HCT116 (cell line): ENCODE measurements around the gene MTA1. TPM values are rescaled to one million over a fixed set of nuclear protein-coding genes. Genes with fewer than 3 reads are reported as not detected.

Experiments used
- ATAC-seq: fragments of 200-7000 bp; cut with Tn5 transposase; 2 replicates; pipeline ENCODE4 v1.9.1; 2020; ENCODE audit warnings: mild to moderate bottlenecking, moderate library complexity
- BruUV-seq: library from RNA; stranded (reverse); fragments of 400-500 nt; replicated peaks from 2 replicates; lab custom pipeline; 2021; lab: Mats Ljungman, UMichigan
- CTCF ChIA-PET: fragments of 300-600 bp; sonication (Branson Sonifier 250); formaldehyde crosslinking; loops from one replicate; lab custom pipeline; 2021; ENCODE audit warnings: antibody characterized with exemption; lab: Charles Lee
- POLR2A ChIA-PET: fragments of 300-600, 350-600 bp; sonication (Branson Sonifier 250); formaldehyde crosslinking; loops from one replicate; lab custom pipeline; 2021; ENCODE audit warnings: antibody characterized with exemption; lab: Charles Lee
- RAD21 ChIA-PET, 2 experiments: fragments of 300-600 bp; sonication (Branson Sonifier 250); formaldehyde crosslinking; loops; one replicate each; lab custom pipeline; 2023; ENCODE audit warnings: low total read pairs in 2 of 2; ENCODE audit not compliant: uncharacterized antibody in 2 of 2, unreplicated experiment in 2 of 2, low non-redundant PET in 1 of 2; lab: Charles Lee
- DNase-seq: peaks from one replicate; pipeline ENCODE4 v3.0.0-alpha.2; 2010; ENCODE audit warnings: low read depth, low spot score
- H2AFZ ChIP-seq: fragments of 200-600 bp; shearing (Covaris generic), sonication (generic); 2 replicates; pipeline ENCODE4 v1.6.1; 2017; ENCODE audit warnings: low read depth, mixed run types, mixed read lengths, antibody characterized with exemption, low read length; ENCODE audit not compliant: poor library complexity, severe bottlenecking
- H3K27ac ChIP-seq: 2 replicates; pipeline ENCODE4 v1.5.1; 2012; ENCODE audit warnings: low read depth, low read length
- H3K27me3 ChIP-seq: fragments of 200-600 bp; sonication (generic); 2 replicates; pipeline ENCODE4 v1.6.1; 2016; ENCODE audit warnings: mixed run types, low read length, mixed read lengths; ENCODE audit not compliant: insufficient read depth
- H3K36me3 ChIP-seq, 2 experiments: fragments of 200-500 bp in 1 of 2; fragments of 200-600 bp in 1 of 2; sonication (Bioruptor generic) in 1 of 2; sonication (generic) in 1 of 2; 2 replicates each; pipeline versions ENCODE4 v1.5.1 to v1.6.1; 2014 to 2016; ENCODE audit warnings: low read length in 2 of 2, inconsistent platforms in 1 of 2, mixed read lengths in 1 of 2, mixed run types in 1 of 2; ENCODE audit not compliant: insufficient read depth in 2 of 2, control insufficient read depth in 1 of 2
- H3K4me1 ChIP-seq, 2 experiments: fragments of 200-600 bp in 1 of 2; sonication (generic) in 1 of 2; 2 replicates each; pipeline versions ENCODE4 v1.5.1 to v1.6.1; 2012 to 2017; ENCODE audit warnings: low read length in 2 of 2, inconsistent platforms in 1 of 2, mild to moderate bottlenecking in 1 of 2, mixed read lengths in 1 of 2, mixed run types in 1 of 2, moderate library complexity in 1 of 2; ENCODE audit not compliant: insufficient read depth in 2 of 2, control insufficient read depth in 1 of 2
- H3K4me2 ChIP-seq: fragments of 200-600 bp; sonication (generic); 2 replicates; pipeline ENCODE4 v1.6.1; 2017; ENCODE audit warnings: mixed run types, low read length, mixed read lengths
- H3K4me3 ChIP-seq, 2 experiments: fragments of 200-600 bp in 1 of 2; sonication (generic) in 1 of 2; replicated peaks in 1 of 2; 2 replicates each; pipeline ENCODE4 v1.5.1; 2011 to 2016; ENCODE audit warnings: low read length in 2 of 2, control low read depth in 1 of 2, low read depth in 1 of 2, mild to moderate bottlenecking in 1 of 2, mixed read lengths in 1 of 2, mixed run types in 1 of 2
- H3K79me2 ChIP-seq: fragments of 200-600 bp; sonication (generic); 2 replicates; pipeline ENCODE4 v1.6.1; 2017; ENCODE audit warnings: mild to moderate bottlenecking, mixed run types, low read length, moderate library complexity, mixed read lengths; ENCODE audit not compliant: insufficient read depth
- H3K9ac ChIP-seq: fragments of 200-600 bp; sonication (generic); 2 replicates; pipeline ENCODE4 v1.6.1; 2016; ENCODE audit warnings: low read length, mixed read lengths
- H3K9me2 ChIP-seq: fragments of 200-600 bp; sonication (generic), shearing (Covaris generic); 2 replicates; pipeline ENCODE4 v1.6.1; 2017; ENCODE audit warnings: mixed run types, mild to moderate bottlenecking, moderate library complexity; ENCODE audit not compliant: insufficient read depth
- H3K9me3 ChIP-seq, 2 experiments: fragments of 200-500 bp in 1 of 2; fragments of 200-600 bp in 1 of 2; sonication (Bioruptor generic) in 1 of 2; sonication (generic) in 1 of 2; 2 replicates each; pipeline ENCODE4 v1.6.1; 2014 to 2017; ENCODE audit warnings: low read length in 2 of 2, mixed read lengths in 2 of 2, inconsistent platforms in 1 of 2, low read depth in 1 of 2, mild to moderate bottlenecking in 1 of 2, mixed run types in 1 of 2, moderate library complexity in 1 of 2; ENCODE audit not compliant: control insufficient read depth in 1 of 2, insufficient read depth in 1 of 2
- H4K20me1 ChIP-seq: fragments of 200-600 bp; sonication (generic), shearing (Covaris generic); 2 replicates; pipeline ENCODE4 v1.6.1; 2017; ENCODE audit warnings: mixed run types, mild to moderate bottlenecking, moderate library complexity; ENCODE audit not compliant: insufficient read depth
- CBX3 ChIP-seq: IDR thresholded peaks from 2 replicates; pipeline ENCODE4 v1.6.1; 2012; ENCODE audit warnings: low read depth
- CEBPB ChIP-seq: IDR thresholded peaks from 2 replicates; pipeline ENCODE4 v1.6.1; 2012; ENCODE audit warnings: low read depth
- CTCF ChIP-seq, 3 experiments: fragments of 200-600 bp in 1 of 3; sonication (generic) in 1 of 3; IDR thresholded peaks in 2 of 3; conservative IDR thresholded peaks in 1 of 3; 2 replicates each; pipeline ENCODE4 v1.5.1; 2012 to 2017; ENCODE audit warnings: low read depth in 2 of 3, low read length in 2 of 3, antibody characterized with exemption in 1 of 3, borderline replicate concordance in 1 of 3, control low read depth in 1 of 3, mild to moderate bottlenecking in 1 of 3, mixed read lengths in 1 of 3, mixed run types in 1 of 3, moderate library complexity in 1 of 3; ENCODE audit not compliant: insufficient read depth in 1 of 3
- ELF1 ChIP-seq: IDR thresholded peaks from 2 replicates; pipeline ENCODE4 v1.6.1; 2012; ENCODE audit warnings: low read depth, borderline replicate concordance
- EZH2phosphoT487 ChIP-seq: fragments of 200-600 bp; IDR thresholded peaks from 2 replicates; pipeline ENCODE4 v1.6.1; 2018; ENCODE audit warnings: antibody characterized with exemption, borderline replicate concordance
- MAX ChIP-seq: IDR thresholded peaks from 2 replicates; pipeline ENCODE4 v1.6.1; 2012
- POLR2A ChIP-seq: IDR thresholded peaks from 2 replicates; pipeline ENCODE4 v1.7.0; 2011; ENCODE audit warnings: borderline replicate concordance; ENCODE audit not compliant: insufficient read depth, insufficient read length; ENCODE audit errors: extremely low read depth
- RAD21 ChIP-seq: IDR thresholded peaks from 2 replicates; pipeline ENCODE4 v1.6.1; 2012; ENCODE audit warnings: low read depth, mild to moderate bottlenecking
- REST ChIP-seq: IDR thresholded peaks from 2 replicates; pipeline ENCODE4 v1.6.1; 2012; ENCODE audit warnings: low read depth
- SRF ChIP-seq: IDR thresholded peaks from 2 replicates; pipeline ENCODE4 v1.6.1; 2012; ENCODE audit warnings: low read depth
- TCF7L2 ChIP-seq: IDR thresholded peaks from 2 replicates; pipeline ENCODE4 v1.7.0; 2011; ENCODE audit warnings: borderline replicate concordance, inconsistent platforms; ENCODE audit not compliant: insufficient read depth, insufficient read length; ENCODE audit errors: extremely low read depth
- intact Hi-C: fragments of 100-400 bp; cut with micrococcal nuclease; formaldehyde crosslinking; loops from 2 replicates; pipeline ENCODE4 v1.10.0; 2022
- total RNA-seq: library from RNA; stranded (reverse); gene quantifications from one replicate; pipeline ENCODE4 v1.2.1, GENCODE V29; 2021; ENCODE audit not compliant: unreplicated experiment

MTA1 gene
- total RNA-seq, 1 experiment from 2014 or later: 229 TPM

GRCh38 chr14:105490267-105490571, 70.6 kb downstream of the MTA1 start:
- peak overlapping the region; percentile 100 for H3K27ac ChIP-seq
- H3K27me3 ChIP-seq: no peaks in the 10 kb centered on the region
- no peaks in the 10 kb centered on the region for H3K9me3 ChIP-seq
- H3K36me3 ChIP-seq: 0 out of 4 replicates have a peak, but pooled peaks cover 0 to 3% of the 10 kb centered on the region in 2 experiments
- ChIA-PET CTCF (interaction anchor here (0.7 to 2.5 kb wide), 10 partner anchors 9 to 121 kb away, joined by 3 to 77 read pairs (median 4); no protein-coding TSS in a partner anchor), RAD21 (interaction anchor here (0.6 to 1.9 kb wide), 8 partner anchors 9 to 119 kb away, joined by 3 to 16 read pairs (median 4); no protein-coding TSS in a partner anchor), POLR2A (interaction anchor here (0.7 to 3.1 kb wide), 4 partner anchors 9 to 189 kb away, joined by 3 to 29 read pairs (median 6); no protein-coding TSS in a partner anchor)
- no peaks in the 10 kb centered on the region for H3K9me2 ChIP-seq
- peak overlapping the region; percentile 97 for H3K9ac ChIP-seq
- no peak overlapping the region for H2AFZ ChIP-seq
- DNase-seq (no peak), ATAC-seq (peak; percentile 0)
- intact Hi-C loops: loop anchor here (5.0 kb wide), 1 partner anchor 37 kb away; the partner anchor contains the start of gene TMEM121
- no TSS peak for BruUV-seq
- peak overlapping the region; percentile 65 to 87 for H3K4me3 ChIP-seq
- H3K4me2 ChIP-seq: peak overlapping the region; percentile 99
- H3K4me1 ChIP-seq: peaks cover 20 to 53% of the 10 kb centered on the region in 2 experiments
- H3K79me2 ChIP-seq: peaks cover 18% of the 10 kb centered on the region
- TF ChIP-seq EZH2phosphoT487 (no peak), CEBPB (no peak), MAX (no peak), ELF1 (no peak), POLR2A (no peak), CTCF (IDR thresholded peaks at IDR 0.05 in 2 of 3, conservative IDR thresholded peaks at IDR 0.05 in 1 of 3; ENCODE audit: borderline replicate concordance in 1 of 3, insufficient read depth in 1 of 3, low read depth in 2 of 3, low read length in 2 of 3) (no peak), CBX3 (no peak), TCF7L2 (no peak), REST (no peak), SRF (no peak), RAD21 (no peak)
- no peaks in the 10 kb centered on the region; the same call in 1 of the 2 replicates for H4K20me1 ChIP-seq
